RPMI8226 (cell line): ENCODE results near the gene CLEC18C.
"Not testable (repeated sequence)": the region's sequence is repeated elsewhere in the genome, so short reads cannot be mapped to it uniquely, and the experiment has no call there.

ENCODE experiments used
- DNase-seq: peaks from one replicate; pipeline ENCODE4 v3.0.0-alpha.2; 2015

The CLEC18C gene

GRCh38 chr16:70173212-70173837 is at the start of gene CLEC18C:
Gene CLEC18C, plus strand, starts transcription at chr16:70173787. Its CDS starts 492 bp downstream, at chr16:70174279.
- DNase-seq = not testable (repeated sequence)

- not testable (repeated sequence) for DNase-seq
Measured at GRCh38 chr16:70123822-70124221, 49.8 kb upstream of the CLEC18C start.

GRCh38 chr16:70126226-70126625 is 47.4 kb upstream of the CLEC18C start:
- DNase-seq = not testable (repeated sequence)

GRCh38 chr16:70127706-70128105 is 45.9 kb upstream of the CLEC18C start:
- not testable (repeated sequence) for DNase-seq

GRCh38 chr16:70128844-70129243 is 44.7 kb upstream of the CLEC18C start:
- DNase-seq = not testable (repeated sequence)

- DNase-seq = not testable (repeated sequence)
Measured at GRCh38 chr16:70135796-70136195, 37.8 kb upstream of the CLEC18C start.

- DNase-seq = not testable (repeated sequence)
Measured at GRCh38 chr16:70136595-70136994, 37.0 kb upstream of the CLEC18C start.

- DNase-seq = not testable (repeated sequence)
Measured at GRCh38 chr16:70142739-70143138, 30.8 kb upstream of the CLEC18C start.

GRCh38 chr16:70143231-70143895 is 30.2 kb upstream of the CLEC18C start:
- not testable (repeated sequence) for DNase-seq

GRCh38 chr16:70147853-70148252 is 25.7 kb upstream of the CLEC18C start:
- DNase-seq = not testable (repeated sequence)

GRCh38 chr16:70148453-70148852 is 25.1 kb upstream of the CLEC18C start:
- not testable (repeated sequence) for DNase-seq

- not testable (repeated sequence) for DNase-seq
Measured at GRCh38 chr16:70149296-70149695, 24.3 kb upstream of the CLEC18C start.

GRCh38 chr16:70151391-70151790 is 22.2 kb upstream of the CLEC18C start:
- no peak for DNase-seq

- no peak for DNase-seq
Measured at GRCh38 chr16:70151941-70152509, 21.6 kb upstream of the CLEC18C start.

- no peak for DNase-seq
Measured at GRCh38 chr16:70152578-70153302, 20.8 kb upstream of the CLEC18C start.

- DNase-seq = not testable (repeated sequence)
Measured at GRCh38 chr16:70154736-70155135, 18.9 kb upstream of the CLEC18C start.

- DNase-seq = no peak
Measured at GRCh38 chr16:70156207-70156978, 17.2 kb upstream of the CLEC18C start.

GRCh38 chr16:70157105-70157476 is 16.5 kb upstream of the CLEC18C start:
- DNase-seq = no peak

- no peak for DNase-seq
Measured at GRCh38 chr16:70157477-70158260, 15.9 kb upstream of the CLEC18C start.

GRCh38 chr16:70158261-70158939 is 15.2 kb upstream of the CLEC18C start:
- no peak for DNase-seq
